GM12872 (cell line): ENCODE measurements around the gene LHX1.

Source experiments
- CTCF ChIP-seq: IDR thresholded peaks from 3 replicates; pipeline ENCODE4 v1.5.1; 2011; ENCODE audit warnings: low read depth, mild to moderate bottlenecking, low read length, moderate library complexity; ENCODE audit not compliant: insufficient read depth

Gene LHX1

GRCh38 chr17:36932383-36932693 lies 4.9 kb upstream of the LHX1 start:
- no peak for TF ChIP-seq CTCF

- TF ChIP-seq CTCF: no peak
These were observed 4.4 kb upstream of the LHX1 start for GRCh38 chr17:36932694-36933511.

- no peak for TF ChIP-seq CTCF
These were observed 3.6 kb upstream of the LHX1 start for GRCh38 chr17:36933512-36934143.

GRCh38 chr17:36934144-36934691 lies 3.1 kb upstream of the LHX1 start:
- TF ChIP-seq CTCF: no peak

GRCh38 chr17:36934692-36935630 lies 2.3 kb upstream of the LHX1 start:
- TF ChIP-seq CTCF: no peak

GRCh38 chr17:36935671-36936454 lies 1.4 kb upstream of the LHX1 start:
- no peak for TF ChIP-seq CTCF
